Endometrial microvascular endothelial cells (primary cell): ENCODE results near the gene ABHD17C. TPM values are rescaled to one million over a fixed set of nuclear protein-coding genes. Genes with fewer than 3 reads are reported as not detected.

Experiments used
- in situ Hi-C: cut with HindIII; loops from 2 replicates; pipeline ENCODE4 v1.10.0; 2017; ENCODE audit warnings: low sequenced_read_pairs, low pct_unique_long_range_greater_than_20kb; ENCODE audit errors: inconsistent ontology term
- total RNA-seq: library from RNA; depleted of rRNA; stranded (reverse); fragments of >200 nt; gene quantifications from one replicate; pipeline ENCODE4 v1.2.3, GENCODE V29; 2015; ENCODE audit errors: inconsistent ontology term

Gene ABHD17C
- total RNA-seq, 1 donor from 2014 or later: 12.6 TPM

DNA sequence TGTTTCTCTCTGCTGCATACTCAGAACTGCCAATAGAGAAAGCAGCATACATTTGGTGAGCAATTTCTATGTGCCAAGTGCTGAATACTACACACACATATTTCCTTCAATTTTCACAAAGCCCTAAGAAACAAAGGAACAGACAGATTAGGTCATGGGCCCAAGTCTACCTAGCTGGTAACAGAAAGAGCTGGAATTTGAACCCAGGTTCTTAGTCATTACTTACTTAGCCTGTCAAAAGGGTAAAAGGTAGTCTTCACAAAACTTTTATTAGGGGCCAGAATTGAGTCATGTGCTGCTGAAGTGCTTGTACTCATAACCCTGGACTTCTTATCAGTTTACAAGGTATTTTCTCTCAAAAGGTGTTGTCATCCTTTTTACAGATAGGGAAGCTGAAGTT lies 10.4 kb upstream of the ABHD17C start:
- in situ Hi-C loops: no loop called here

DNA sequence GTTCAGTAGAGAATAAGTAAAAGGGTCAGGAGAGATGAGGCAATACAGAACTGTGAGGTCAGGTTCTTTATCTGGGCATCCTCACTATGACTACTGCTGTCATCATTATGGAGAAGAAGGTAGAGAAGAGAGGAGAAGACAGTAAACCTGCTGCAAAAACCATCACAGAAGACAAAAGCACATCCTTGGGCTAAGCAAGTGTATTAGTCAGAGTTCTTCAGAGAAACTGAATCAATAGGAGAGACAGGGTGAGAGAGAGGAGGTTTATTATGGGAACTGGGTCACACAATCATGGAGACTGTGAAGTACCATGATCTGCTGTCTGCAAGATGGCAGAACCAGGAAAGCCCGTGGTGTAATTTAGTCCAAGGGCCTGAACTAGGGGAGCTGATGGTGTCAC lies 9.5 kb upstream of the ABHD17C start:
- in situ Hi-C loops: no loop called here

DNA sequence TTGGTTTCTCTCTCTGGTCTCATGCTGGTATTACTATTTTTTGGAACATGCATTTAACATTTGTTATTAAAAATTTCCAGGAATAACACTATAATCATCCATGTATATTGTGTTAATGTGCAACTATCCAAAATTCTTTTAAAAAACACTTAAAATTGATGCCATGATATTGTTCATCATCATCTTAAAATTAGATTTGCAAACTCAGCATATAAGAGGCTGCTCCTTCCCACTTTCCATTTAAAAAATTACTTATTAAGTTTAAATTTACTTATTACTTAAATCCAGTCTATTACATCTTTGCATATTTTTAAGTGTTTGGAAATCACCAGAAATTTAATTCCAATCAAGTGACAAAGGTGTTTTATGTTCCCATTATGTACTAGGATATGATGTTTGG lies 5.8 kb upstream of the ABHD17C start:
- in situ Hi-C loops: no loop called here

DNA sequence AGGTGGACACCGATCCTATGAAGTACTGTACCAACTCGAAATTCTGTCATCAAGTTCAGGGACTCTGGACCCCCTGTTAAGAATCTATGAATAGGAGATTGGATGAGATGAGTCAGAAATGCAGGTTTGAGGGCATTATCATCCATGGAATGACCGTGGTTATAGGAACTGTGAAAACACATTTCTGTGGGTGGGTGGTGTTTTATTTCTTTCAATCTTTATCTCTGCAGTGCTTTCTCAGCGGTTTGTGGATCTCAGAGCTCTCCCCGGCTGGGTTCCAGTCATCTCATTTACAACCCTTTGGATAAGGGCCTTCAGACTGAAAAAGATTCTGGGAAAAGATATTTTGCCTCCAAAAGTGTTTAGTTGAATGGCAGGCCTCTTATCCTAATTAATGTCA lies 5.4 kb upstream of the ABHD17C start:
- in situ Hi-C loops: no loop called here

DNA sequence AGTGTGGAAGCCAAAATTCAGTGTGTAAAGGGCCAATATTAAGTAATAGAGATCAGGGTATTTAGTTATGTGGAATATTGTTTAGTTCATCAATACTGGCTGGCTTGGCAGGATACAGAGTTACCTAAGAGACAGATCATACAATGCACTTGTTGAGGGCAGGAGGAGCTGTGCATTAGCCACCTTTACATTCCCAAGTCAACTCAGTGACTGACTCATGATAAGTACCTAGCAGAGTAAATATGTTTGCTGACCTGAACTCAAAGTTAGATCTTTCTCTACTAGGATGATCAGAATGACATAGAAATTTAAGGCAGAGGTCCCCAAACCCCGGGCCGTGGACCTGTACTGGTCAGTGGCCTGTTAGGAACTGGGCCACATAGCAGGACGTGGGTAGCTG lies 3.5 kb upstream of the ABHD17C start:
- in situ Hi-C loops: no loop called here

DNA sequence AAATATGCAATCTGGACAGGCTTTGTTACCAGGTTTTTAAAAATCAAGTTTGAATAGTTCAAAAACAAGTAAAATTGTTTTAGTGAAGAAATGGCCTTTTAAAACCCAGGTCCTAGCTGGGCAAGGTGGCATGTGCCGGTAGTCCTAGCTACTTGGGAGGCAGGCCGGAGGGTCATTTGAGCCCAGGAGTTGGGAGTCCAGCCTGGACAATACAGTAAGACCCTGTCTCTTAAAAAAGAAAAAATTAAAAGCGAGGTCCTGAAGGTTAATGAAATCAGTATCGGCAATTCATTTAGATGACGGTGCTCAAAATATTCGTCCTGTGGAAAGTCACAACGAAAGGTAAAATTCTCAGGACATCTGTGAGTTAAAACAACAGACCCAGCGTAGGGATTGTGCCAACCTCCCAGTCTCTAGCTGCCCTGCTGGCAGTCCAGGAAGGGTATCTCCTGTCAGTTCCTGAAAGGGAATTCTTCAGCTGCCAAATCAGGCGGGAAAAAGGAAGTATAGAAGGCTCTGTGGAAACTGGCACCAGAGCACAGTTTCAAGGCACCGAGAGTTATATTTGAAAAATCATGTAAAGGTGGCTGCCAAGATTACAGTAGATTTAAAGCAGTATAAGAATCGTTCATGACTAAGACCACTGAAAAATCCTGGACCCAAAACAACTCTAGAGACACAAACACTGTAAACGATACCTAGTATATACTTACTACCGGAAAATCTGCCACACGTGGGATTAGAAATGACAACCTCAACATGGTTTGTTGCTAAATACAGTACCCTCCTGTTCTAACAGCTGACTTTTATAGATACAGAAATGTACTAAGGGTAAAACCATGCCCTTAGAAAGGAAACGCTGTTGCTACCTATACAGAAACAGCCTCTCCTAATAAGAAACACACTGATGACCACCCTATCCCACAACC lies 1.2 kb upstream of the ABHD17C start:
- in situ Hi-C loops: no loop called here

DNA sequence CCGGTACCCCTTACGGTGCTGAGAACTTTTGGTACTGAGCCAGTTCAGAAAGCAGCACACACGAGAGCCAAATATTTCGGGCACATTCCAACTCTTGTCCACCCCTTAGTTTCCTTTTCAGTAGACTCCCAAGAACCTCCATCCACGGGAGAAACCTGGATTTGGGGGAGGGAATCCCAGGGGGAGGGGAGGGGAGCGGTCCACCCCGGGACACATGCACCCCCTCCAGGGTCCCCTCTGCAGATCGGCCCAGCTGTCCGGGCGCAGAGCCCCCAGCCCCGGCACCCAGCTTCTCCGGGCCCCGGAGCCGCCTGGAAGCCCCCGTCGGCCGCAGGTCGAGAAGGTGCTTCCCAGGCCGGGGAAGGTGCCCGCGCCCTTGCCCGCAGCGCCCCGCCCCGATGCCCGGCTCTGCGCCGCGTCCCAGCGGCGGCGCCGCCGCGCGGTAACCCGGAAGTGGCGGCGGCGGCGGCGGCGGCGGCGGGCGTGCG lies 455 bp upstream of the ABHD17C start:
- in situ Hi-C loops: no loop called here

DNA sequence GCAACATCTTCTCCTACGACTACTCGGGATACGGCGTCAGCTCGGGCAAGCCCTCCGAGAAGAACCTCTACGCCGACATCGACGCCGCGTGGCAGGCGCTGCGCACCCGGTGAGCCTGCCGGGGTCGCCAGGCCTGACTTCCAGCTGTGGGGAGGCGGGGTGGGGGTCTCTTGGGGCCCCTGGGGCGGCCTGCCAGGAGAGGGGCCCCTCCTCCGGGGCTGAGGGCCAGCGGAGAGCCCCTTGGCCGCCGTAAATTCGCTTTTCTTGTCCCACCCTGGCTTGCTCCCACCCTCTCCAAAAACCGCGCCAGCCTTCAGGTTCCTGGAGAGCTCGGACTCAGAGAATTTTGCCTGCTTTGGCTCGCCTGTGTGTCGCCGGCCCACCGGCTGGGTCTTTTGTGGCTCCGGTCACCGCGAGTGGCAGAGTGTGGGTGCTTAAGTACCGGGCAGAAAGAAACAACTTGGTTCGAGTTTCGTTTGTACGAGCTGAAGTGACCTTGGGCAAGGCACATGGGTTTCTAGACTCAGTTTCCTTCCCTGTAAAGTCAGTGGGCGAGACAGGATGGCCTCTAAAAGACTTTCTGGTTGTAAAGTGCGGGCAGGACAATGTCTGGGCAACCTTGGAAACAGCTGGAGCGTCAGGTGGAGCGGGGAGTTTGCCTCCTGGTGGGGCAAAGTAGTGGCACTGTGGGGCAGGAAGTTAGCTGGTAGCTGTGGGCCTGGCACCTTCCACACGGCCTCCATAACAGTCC lies 976 bp downstream of the ABHD17C start:
- in situ Hi-C loops: no loop called here

DNA sequence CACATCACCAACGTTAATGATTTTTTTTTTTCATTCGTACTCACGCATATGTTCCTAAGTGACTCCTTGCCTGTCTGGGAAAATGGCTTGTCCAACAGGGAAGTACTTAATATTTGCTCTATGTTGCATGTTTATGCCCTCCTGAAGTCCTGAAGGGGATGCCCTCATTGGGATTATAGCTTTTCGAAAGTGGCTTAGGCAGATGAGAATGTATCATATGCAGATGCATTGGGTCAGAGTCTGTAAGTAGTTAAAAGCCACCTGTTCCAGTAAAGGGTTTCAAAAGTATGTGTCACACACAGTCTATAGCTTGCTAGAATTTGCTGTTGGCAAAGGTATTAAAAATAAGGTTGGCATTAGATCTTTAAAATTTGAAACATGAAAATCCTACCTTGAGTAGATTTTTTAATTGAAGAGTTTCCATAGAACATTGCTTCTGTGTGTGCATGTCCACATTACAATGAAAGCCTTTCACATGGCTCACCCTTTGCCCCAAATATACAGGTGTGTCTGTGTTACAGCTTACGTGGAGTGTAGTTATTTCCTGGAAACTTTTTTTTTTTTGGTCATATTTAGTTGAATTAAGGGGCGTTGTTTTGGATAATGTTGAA lies 2.1 kb downstream of the ABHD17C start:
- in situ Hi-C loops: no loop called here

DNA sequence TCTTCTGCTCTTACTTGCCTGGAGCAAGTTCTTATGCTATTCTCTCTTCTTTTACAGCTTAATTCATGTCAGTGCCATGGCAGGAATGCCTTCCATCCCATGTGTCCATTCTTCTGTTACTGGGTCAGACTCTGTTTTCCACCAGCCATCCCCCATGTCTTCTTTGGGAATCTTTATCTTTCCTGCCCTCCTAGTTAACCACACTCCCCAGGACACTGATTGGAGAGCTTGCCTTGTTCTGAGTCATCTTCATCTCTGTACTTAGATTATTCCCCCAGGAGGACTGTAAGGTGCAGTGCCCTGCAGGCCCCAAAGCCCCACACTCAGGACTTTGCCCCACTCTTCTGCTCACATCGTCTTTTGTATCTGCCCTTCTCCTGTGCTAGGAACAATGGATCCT lies 3.6 kb downstream of the ABHD17C start:
- in situ Hi-C loops: no loop called here

DNA sequence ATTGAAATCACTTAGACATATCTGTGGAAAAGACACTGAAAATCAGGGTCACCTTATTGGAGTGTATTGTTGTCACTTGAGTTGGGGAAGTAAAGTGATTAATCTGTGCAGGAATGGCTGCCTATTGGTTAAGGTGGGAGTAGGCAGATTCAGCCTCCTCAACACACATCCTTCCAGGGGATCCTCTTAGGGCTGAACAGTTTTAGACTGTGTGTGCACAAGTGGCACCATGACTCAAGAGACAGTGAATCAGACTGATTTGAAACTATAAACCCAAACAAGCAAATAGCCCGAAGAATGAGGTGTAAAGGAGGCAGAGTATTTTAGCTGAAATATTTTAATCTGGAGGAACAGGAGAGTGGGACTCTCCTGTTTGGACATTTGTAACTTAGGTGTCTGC lies 4.9 kb downstream of the ABHD17C start:
- in situ Hi-C loops: no loop called here

DNA sequence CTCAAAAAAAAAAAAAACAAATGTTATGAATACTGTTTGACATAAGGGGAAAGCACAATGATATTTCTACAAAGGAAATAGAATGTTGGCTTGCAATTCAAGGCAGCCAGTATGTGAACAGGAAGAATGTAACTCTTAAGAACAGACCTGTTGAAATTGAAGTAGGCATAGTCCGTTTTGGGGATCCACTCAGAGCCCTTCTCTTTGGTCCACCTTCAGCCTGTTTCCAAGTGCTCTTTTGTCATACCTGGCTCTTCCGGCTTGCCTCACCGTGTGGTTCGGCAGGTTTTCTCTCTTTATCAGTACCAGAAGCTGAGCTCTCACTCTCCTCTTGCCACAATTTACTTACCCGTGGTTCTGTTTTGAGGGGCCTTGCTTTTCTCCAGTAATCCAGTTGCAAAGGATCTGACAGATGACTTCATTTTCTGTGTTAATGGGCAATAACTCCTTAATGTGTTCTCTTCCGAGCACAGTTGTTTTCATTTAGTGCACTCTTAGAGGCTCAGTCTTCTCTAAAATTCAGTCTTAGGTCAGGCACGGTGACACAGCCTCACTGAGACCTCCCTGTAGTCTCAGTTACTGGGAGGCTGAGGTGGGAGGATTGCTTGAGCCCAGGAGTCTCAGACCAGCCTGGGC lies 6.7 kb downstream of the ABHD17C start:
- in situ Hi-C loops: no loop called here

DNA sequence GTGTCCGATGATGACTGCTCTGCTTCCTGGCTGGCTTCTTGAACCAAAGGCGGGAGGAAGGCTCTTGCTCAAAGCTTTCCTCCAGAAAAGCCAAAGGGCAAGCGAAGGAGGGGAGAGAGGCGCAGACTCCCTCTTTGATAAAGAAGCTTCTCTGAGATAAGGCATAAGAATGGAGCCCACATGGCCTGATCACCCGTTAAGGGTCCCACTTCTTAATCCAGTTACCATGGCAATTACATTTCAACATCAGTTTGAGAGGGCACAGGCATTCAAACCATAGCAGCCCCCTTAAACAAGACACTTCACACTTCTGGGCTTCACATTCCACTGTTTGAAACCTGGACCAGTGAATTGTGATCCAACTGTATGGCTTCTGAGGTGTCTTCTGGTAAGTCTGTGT lies 8.0 kb downstream of the ABHD17C start:
- in situ Hi-C loops: no loop called here

DNA sequence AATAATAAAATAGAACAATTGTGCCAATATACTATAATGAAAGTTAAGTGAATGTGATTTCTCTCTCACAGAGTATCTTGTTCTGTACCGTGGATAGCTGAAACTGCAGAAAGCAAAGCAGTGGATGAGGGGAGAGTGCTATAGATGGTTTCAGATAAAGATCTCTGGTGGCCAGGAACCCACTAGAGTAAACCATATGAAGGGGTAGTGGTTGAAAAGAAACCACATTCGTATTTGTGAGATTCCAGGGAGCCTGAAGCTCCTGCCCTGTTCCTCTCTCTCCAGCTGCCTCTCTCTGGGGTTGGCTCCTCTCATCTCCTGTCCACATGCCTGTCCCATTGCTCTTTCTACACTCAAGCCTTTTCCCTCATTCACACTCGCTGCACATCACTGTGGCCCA lies 8.9 kb downstream of the ABHD17C start:
- in situ Hi-C loops: no loop called here

DNA sequence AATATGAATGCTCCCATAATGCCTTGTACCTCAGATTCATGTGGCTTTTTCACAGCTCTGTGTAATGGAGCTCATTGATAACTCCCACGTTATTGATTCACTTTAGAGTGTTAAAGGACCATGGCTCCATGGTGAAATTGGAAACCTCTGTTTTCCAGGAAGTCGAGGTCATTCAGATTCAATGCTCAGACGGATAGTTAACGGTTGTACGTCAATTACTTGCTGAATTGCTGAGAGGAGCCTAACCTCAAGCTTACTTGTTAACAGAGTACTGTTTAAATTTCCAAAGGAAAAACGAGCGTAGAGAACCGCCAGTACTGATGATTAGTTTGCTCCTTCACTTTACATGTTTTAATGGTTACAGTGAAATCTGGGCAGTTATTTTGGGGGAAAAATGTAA lies 11.1 kb downstream of the ABHD17C start:
- in situ Hi-C loops: no loop called here

DNA sequence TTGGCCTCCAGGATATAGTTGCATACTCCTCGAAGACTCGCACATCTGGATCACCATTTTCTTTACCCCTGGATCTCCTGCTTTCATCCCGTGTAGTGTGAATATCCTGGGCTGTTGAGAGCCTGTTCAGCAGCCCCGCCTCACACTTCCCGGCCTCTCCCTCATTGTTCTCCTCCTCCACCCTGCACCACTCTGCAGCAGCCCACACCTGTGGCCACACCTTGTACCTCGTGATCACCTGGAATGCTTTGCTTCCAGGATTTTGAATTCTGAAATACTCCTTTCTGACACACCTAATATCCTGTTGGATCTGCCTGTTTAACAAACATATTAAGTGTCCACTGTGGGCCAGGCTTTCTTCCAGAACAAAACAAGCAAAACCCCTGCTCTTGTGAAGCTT lies 14.4 kb downstream of the ABHD17C start:
- in situ Hi-C loops: no loop called here

DNA sequence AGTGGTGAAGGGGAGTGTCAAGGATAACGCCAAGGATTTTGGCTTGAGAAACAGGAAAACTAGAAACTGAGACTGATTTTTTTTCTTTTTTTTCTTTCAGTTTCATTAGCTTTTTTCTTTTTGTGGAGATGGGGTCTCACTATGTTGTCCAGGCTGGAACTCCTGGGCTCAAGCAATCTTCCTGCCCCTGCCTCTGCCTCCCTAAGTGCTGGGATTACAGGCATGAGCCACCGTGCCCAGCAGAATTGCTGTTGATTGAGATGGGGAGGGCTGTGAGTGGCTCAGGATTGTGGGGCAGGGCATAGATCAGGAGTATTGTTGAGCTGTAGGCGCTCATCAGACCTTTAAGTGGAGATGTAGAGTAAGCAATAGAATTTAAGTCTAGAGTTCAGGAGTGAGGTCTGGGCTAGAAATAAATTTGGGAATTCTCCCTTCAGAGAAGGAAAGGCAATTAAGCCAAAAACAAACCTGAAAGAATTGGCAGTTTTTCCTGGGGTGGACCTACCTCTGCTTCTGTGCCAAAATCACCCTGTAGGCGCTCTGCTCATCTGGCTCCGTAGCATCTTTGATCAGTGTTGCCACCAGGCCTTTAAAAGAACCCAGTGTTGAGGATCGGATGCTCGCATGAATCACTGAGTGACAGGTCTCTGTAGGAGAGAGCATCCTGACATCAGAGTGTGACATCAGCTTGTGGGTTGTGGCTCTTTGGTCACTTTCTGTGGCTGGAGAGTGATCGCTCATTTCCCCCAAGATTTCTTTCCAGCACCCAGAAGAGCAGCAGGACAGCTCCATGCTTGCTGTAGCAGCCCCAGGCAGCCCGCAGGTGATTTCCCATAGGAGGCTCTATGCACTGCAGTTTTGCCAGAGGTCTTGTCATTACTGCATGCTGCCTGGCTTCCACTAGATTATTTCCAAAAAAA lies 15.8 kb downstream of the ABHD17C start:
- in situ Hi-C loops: no loop called here

DNA sequence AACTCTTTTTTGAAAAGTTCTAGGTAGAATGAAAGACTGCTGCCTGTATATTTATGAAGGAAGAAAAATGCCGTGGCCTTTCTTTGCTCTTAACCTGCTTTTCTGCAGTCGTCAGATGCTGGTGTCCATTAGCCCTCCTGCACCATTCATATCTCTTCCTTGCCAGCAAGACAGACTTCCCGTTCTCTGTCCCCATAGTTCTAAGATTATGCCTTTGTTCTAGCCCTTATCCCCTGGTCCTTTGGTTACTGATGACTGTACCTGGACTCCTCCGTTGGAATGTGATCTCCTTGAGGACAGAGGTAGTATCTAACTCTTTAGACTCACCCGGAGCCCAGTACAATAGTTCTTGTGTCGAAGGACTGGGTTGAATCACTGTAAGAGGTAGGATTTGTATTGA lies 16.8 kb downstream of the ABHD17C start:
- in situ Hi-C loops: no loop called here
